Stimulated activated CD4-positive, alpha-beta T cell treated with anti-CD3 and anti-CD28 coated beads, Interleukin-15, amount 100 ng/mL, for 1 hour (primary cell): ENCODE measurements around the gene TYW5.

ENCODE experiments used
- DNase-seq, 2 donors: peaks; one replicate each; pipeline ENCODE4 v3.0.0-alpha.2; 2020; ENCODE audit warnings: low read depth in 1 of 2, low spot score in 1 of 2

TYW5 gene

GRCh38 chr2:199955339-199956061, at the start of gene TYW5, which contains the start of gene MAIP1:
Gene TYW5 (minus strand): TSS chr2:199955491. CDS start chr2:199955470, 21 bp downstream.
Gene MAIP1 (plus strand): TSS chr2:199955582. CDS start chr2:199955799, 217 bp downstream.
- DNase-seq: peak; percentile 60 to 68

- DNase-seq: no peak
Observed at GRCh38 chr2:200003444-200003843, 48.2 kb upstream of the TYW5 start.

GRCh38 chr2:200000444-200001163, 45.3 kb upstream of the TYW5 start:
- DNase-seq: no peak

GRCh38 chr2:199999166-199999565, 43.9 kb upstream of the TYW5 start:
- DNase-seq: no peak

GRCh38 chr2:199997296-199997695, 42.0 kb upstream of the TYW5 start:
- no peak for DNase-seq

GRCh38 chr2:199994896-199995295, 39.6 kb upstream of the TYW5 start:
- no peak for DNase-seq

GRCh38 chr2:199994371-199994770, 39.1 kb upstream of the TYW5 start:
- no peak for DNase-seq

- no peak for DNase-seq
Observed at GRCh38 chr2:199992296-199992695, 37.0 kb upstream of the TYW5 start.

GRCh38 chr2:199991691-199992090, 36.4 kb upstream of the TYW5 start:
- no peak for DNase-seq

GRCh38 chr2:199989822-199990221, 34.5 kb upstream of the TYW5 start:
- no peak for DNase-seq

GRCh38 chr2:199988151-199988550, 32.9 kb upstream of the TYW5 start:
- no peak for DNase-seq

- no peak for DNase-seq
Observed at GRCh38 chr2:199987586-199987985, 32.3 kb upstream of the TYW5 start.

- DNase-seq: no peak
Observed at GRCh38 chr2:199985625-199986207, 30.4 kb upstream of the TYW5 start.

GRCh38 chr2:199984755-199985154, 29.5 kb upstream of the TYW5 start:
- no peak for DNase-seq

- DNase-seq: no peak
Observed at GRCh38 chr2:199984159-199984558, 28.9 kb upstream of the TYW5 start.

- no peak for DNase-seq
Observed at GRCh38 chr2:199983534-199983933, 28.2 kb upstream of the TYW5 start.

- DNase-seq: no peak
Observed at GRCh38 chr2:199982126-199982843, 27.0 kb upstream of the TYW5 start.

GRCh38 chr2:199979832-199980628, 24.7 kb upstream of the TYW5 start:
- DNase-seq: peak; percentile 61 to 73

GRCh38 chr2:199979398-199979797, 24.1 kb upstream of the TYW5 start:
- DNase-seq: no peak

- DNase-seq: no peak
Observed at GRCh38 chr2:199977984-199978415, 22.7 kb upstream of the TYW5 start.
